ENCODE measurements around the gene ZDHHC14.

Gene ZDHHC14

DNA sequence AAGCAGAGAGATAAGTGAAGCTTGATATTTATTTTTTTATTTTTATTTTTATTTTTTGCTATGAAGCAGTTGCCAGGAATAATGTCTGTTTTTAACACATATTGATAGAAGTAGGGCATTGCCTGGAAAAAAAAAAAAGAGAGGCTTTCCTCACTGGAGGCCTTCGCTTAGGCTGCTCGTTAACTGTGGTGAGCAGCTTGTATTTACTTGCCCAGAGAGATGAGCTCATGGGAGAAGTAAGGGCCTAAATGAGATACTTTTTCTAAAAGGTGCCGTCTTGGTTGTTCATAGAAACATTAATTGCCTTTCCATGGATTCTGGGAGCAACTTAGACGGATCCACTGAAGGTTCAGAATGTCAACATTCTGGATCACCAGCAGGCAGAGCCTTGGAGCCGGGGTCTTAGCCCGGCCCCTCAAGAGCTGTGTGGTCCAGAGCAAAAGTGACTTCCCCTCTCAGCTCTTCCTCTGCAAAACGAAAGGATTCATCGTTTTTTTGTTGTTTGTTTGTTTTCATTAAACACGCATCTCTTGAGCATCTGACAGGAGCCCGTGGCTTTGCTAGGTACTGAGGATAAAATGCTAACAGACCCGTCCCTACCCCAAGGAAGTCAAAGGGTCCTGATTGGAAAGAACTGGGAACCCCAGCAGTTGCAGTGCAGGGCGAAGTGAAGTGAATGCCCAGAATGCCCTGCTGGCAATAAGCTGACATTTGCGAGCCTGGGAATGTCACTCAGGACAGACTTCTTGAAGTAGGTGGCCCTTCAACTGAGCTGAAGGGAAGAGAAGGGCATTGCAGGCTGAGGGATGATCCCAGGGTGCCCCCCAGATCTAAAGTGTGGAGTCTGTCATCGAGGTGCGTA is 138.5 kb downstream of the ZDHHC14 start:
- DNase-seq, result no peak

DNA sequence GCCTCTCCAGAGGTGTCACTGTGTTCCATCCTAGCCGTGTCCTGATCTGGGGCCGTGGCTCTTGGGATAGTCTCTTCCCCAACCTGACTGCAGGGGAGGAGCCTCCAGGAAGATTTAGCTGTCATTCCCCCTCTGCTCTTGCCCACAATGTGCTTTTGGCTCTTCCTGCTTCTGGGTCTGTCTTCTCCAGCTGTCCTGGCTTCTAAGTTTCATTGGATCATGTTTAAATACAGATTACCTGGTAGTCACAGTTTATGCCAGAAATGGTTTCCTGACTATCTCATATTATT is 139.1 kb downstream of the ZDHHC14 start:
- DNase-seq, result no peak

DNA sequence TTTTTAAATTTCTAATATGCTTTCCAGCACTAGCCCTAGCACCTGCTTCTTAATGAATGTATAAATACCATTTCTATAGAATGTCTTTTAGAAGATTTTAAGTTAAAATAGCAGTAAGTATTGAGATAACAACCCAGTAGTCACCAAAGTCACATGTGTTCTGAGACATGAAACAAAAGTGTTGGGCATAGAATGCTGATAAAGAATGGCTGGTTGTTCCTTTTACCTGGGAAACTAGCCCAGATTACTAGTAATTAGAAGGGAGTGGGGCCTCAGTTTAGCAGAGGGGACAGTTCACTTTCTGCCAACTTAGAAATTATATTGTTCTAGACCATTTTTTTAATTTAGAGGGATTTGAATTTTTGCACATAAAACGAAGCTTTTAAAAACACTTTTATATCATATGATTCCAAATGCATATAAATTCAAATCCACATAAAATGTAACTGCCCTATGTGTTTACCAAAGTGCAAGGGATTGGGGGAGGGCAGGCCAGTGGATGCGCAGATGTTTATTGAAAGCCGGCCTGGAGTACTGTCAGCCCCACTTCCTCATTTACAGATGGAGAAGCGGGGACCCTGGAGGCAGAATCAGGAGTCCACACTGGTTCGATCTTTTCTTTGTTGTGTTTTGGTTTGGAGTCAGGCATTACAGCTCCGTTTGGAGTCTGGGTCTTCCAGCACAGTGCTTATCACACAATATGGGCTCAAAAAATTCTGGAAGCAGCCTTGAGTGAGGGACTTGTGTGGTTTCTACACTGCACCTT is 139.8 kb downstream of the ZDHHC14 start:
- DNase-seq, result no peak

DNA sequence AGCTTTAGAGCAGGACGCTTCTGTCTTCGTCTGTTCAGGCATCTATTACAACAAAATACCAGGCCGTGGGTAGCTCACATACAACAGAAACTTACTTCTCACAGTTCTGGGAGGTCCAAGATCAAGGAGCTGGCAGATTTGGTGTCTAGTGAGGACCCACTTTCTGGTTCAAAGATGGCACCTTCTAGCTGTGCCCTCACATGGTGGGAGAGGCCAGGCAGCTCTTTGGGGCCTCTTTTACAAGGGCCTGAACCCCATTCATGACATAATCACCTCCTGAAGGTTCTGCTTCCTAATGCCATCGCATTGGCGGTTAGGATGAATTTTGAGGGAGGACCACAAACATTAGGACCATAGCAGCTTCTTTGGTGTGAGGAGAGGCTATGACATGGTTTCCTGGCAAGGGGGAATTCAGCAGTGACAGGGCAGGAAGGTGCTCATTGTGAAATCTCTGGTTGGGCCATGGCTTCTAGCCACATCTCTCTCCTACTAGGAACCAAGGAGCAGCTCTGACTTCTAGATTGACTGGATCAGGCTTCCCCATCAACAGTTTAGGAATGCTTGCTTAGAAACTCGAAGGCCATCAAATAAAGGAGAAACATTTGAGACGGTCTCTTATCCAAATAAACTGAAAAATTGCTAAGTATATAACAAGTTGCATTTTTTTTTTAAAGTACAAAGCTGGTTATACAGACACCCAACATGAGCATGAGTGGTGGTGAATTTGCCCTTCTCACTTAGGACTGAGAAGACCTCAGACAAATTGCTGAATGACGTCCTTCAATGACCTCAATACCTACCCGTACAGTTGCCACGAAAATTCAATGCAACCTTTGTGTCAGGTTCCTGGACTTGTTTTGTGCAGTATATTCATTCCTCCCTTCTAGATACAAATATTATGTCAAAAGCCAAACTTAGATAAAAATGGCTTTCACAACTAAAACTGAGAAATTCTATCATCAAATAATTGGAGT is 140.7 kb downstream of the ZDHHC14 start:
- DNase-seq, result no peak

DNA sequence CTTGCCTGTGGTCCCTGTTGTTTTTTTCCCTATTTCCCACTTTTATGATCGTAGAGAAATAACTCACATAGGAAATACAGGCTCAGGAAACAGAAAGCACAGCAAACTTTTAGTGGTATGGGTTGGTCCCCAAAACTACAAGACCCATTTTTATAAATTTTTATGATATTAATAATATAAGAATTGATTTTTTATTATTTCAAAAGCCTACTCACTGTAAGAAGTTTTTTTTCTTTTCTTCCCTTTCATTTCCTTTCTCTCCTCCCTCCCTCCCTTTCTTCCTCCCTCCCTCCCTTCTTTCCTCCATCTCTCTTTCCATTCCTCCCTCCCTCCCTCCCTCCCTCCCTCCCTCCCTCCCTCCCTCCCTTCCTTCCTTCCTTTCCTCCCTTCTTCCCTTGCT is 141.5 kb downstream of the ZDHHC14 start:
- no peak for DNase-seq

DNA sequence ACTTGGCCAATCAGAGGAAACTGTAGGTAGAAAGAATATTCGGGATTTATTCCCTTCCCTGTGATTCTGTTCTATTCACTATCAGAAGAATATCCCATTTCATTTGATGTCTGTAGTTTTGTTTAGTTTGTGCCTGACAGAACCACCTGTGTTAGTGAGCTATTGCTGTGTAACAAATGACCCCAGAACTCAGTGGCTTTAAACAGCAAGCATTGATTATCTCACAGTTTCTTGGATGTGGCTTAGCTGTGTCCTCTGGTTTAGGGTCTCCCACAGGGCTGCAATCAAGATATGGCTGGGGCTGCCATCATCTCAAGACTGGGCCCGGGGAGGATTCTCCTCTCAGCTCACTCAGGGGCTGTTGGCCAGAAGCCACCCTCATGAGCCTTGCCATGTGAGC is 143.7 kb downstream of the ZDHHC14 start:
- no peak for DNase-seq

DNA sequence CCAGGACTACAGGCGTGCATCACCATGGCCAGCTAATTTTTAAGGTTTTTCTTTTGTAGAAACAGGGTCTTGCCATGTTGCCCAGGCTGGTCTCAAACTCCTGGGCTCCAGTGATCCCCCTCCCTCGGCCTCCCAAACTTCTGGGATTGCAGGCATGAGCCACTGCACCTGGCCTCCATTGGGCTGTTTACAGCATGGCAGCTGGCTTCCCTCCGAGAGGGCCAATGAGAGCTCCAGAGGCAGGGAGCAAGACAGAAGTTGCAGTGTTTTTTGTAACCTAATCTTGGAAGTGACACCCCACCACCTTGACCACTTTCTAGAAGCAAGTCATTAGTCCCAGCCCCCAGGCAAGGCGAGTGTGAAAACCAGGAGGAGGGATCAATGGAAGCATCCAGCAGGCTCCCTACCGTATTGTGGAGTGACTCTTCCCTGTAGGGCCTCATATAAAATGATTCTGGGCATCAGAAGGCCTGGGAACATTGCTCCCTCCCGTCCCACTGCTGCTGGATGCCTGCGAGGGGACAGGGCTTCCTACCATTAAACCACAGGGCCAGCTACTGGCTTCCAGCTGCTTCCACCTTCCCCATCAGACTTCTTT is 144.4 kb downstream of the ZDHHC14 start:
- DNase-seq, result no peak

DNA sequence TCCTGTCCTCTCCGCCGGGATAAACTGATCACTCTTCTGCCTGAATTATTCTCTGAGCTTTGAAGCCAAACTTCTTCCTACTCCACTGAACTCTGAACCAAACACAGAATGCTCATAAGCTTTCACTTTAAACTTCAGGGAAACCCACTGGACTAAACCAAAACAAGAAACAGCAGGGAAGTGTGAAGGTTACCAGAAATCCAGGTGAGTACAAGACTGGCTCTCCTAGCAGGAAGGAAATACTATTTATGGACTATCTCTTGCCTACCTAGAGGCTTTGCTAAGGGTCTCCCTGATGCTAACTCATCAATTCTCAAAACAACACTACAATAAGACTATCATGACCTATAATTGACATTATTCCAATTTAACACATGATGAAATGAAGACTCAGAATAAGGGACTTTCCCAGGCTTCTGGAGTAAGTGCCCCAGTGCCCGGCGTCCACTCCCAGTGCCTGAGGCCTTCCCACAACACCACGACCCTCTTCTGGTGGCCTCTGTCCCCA is 145.0 kb downstream of the ZDHHC14 start:
- no peak for DNase-seq

DNA sequence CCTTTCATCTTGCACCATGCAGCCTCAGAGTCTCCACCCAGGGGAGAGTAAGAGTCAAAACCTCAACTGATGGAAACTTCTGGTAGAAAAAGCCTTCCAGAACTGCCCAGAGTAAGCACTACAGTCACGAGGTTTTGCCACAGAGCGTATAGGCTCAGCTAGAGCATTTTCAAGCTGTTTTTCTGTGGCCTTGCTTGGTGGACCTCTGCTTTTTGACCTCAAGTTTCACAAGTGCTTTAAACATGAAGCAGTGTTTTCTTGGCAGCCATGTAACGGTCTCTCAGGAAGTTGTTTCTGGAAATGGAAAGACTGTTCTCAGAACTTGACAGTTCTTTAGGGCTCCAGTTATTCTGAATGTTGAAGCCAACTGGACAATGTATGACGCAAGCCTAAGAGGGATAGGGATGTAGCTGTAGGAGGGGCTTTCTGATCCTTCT is 146.5 kb downstream of the ZDHHC14 start:
- DNase-seq, result no peak

DNA sequence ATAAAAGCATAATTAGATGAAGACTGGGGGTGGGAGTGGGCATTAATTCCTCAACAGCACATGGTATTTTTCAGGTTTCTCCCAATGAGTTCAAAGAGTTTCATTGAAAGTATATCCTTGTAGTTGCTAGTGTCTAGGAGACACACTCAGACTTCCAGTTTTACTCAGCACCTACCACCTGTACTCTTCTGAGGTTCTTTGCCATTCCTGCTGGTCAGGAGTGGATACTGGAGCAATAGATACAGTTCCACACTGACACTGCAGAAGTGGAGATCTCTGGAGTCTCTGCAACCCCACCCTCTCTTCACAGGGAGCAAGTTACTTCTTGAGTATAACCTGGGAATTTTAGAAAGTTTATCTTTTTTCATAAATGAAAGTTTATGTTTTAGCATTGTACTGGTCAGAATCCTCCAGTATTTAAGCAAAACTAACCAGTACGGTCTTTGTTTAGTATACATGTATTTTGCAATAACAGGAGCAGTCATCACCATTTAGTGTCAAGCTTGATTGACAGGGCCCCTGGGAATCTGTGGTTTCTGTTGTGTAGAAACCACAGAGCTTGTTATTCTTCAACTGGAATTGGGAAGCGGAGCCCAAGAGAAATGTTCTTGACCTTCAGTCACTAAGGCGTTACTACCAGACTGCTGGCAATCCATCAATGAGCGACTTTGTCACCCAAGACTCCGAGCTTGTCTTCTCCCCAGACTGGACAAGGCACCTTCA is 148.1 kb downstream of the ZDHHC14 start:
- no peak for DNase-seq

DNA sequence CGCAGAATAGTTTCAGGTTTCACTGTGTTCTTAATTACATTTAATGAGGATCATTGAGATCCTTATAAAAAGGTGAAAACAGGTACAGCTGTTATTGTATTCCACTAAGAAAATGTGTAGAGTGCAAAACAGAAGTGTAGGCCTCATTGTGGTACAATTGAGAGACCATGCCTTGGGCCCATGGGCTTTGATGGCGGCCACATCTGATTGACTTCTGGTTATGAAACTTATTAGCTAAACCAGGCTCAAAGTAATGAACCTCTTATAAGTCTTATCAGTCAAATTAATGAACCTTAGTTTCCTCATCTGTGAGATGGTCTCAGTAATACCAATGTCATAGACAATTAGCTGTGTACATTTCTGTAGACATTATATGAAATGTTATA is 148.7 kb downstream of the ZDHHC14 start:
- no peak for DNase-seq

DNA sequence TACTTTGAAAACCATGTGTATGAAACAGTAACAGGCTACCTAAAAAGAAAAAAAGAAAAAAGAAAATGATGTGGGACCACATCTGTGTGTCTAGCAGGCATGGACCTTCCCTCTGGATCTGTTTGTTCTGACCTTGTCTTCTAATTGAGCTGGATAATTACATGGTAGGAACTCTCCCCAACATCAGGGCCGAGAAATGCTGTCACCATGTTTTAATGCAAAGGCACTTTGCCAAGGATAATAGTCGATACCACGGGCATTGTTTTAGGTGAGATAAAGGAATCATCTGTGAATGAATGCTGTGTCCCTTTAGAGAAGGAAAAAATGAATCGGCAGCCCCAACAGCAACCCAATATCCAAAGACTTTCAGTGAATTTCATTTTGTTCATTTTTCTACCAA is 149.1 kb downstream of the ZDHHC14 start:
- no peak for DNase-seq

DNA sequence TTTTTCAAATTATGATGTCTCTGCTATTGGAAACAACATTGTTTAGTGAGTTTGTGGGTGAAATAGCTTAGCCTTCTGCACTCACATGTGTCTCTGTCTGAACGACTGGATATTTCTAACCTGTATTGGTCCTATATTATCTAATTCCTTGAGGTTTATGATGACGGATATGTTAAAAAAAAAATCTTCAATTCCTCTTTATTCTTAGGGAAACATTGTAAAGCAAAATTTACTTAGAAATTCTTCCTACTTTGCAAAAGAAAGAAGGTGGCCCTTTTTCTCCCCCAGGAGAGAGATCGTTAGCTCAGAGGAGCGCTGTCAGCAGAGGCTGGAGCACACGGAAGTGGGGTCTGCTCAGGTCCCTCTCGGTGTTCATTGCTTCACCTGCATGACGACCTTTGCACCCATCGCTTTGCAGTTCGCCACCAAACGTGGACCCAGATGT is 149.8 kb downstream of the ZDHHC14 start:
- no peak for DNase-seq

DNA sequence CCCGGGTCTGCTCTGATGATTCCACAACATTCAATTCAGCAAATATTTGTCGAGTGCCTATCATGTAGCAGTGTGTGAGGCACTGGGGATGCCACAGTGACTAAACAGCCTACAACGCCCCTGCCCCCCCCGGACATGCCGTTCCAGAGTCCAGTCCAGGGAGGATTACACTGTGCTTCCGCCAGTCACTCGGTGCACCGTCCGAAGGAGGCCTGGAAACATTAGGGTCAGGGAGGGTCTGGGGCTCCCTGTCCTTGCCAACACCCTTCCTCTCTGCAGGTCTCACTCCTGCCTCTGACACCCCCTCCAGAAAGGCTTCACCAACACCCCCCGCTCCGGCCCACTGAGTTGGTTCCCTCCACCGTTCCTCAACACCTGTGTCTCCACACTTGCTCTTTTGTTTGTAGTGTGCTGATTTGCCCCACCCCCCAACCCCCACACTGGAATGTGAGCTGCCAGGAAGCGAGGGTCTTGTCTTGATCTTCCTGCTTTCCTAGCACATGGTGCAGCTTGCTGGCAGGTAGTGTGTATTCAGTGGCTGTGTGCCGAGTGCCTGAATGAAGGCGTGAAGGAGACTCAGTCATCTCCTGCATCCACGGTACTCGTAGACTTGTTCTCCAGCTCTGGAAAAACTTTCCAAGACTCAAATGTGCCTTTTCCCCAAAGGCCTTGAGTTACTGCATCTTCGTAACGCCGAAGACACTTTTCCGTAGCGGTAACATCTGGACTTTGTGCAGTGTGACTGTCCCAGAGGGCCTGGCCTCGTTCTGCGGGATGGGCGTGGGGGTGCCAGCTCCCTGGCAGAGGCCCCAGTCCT is 150.4 kb downstream of the ZDHHC14 start:
- no peak for DNase-seq

DNA sequence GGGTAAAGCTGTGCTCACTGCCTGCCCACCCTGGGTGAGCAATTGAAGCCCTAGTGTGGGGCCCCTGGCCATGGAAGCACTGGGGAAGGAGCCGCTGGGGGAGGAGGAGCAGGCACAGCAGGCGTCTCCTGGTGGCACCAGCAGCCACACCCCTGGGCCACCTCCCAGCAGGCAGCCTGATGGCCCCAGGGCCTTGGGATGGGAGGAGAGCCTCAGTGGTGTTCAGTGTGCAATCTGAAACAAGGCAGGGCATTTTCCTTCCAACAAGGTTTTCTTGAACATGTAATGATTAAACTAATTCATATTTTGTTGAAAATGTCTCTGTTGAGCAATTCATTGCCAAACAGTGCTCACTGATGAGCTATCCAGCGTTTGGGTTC is 151.0 kb downstream of the ZDHHC14 start:
- no peak for DNase-seq

DNA sequence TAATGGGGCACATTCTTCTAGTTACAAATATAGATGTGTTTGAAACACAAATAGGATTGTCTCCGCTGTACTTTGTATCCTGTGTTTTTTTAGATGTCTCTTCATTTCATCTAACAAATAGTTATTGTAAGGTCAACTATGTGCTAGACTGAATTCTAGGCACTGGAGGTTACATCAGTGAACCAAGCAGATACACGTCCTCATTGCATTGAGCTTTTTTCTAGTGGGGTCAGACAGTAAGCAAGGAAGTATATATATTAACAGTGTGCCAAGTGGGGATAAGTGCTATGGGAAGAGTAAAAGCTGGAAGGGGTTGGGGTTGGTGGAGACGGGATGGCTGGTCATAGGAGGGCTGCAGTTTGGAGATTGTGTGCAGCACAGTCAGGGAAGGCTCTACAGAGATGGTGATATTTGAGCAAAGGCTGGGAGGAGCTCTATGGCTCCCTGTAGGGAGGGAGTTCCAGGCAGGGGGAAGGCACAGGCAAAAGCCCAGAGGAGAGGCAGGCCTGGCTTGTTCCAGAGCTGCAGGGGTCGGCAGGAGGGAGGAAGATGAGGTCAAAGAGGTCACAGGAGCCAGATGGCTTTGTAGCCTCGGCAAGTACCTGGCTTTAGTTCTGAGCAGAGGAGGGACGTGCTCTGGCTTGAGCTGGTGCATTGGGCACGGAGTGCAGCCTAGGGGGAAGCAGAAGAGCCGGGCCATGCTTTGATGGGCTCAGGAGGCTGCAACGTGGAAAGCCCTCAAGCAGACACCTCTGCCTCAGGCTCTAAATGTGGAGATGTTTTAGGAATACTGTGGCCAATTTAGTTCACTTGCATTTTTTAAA is 152.3 kb downstream of the ZDHHC14 start:
- DNase-seq, result no peak

DNA sequence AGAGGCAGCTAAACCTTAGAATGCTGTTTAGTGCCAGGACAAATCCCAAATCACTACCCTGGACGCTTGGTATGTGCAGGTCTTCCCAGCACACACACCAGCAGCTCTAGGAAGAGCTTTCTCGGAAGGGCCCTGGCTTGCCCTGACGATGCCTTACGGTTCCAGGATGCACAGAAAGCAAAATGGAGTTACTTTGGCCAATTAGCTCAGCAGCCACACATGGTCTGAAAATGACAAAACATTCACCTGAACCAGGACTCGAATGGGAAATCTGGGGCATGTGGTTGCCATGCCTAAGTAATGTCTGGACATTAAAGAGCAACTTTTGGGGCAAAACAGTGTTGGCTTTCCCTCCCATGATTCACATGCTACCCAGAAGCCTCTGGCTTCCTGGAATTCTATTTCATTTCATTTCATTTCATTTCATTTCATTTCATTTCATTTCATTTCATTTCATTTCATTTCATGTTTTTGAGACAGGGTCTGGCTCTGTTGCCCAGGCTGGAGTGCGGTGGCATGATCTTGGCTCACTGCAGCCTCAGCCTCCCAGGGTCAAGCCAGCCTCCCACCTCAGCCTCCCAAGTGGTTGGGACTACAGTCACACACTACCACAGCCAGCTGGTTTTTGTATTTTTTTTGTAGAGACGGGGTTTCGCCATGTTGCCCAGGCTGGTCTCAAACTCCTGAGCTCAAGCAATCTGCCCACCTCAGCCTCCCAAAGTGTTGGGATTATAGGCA is 153.3 kb downstream of the ZDHHC14 start:
- DNase-seq, result no peak

DNA sequence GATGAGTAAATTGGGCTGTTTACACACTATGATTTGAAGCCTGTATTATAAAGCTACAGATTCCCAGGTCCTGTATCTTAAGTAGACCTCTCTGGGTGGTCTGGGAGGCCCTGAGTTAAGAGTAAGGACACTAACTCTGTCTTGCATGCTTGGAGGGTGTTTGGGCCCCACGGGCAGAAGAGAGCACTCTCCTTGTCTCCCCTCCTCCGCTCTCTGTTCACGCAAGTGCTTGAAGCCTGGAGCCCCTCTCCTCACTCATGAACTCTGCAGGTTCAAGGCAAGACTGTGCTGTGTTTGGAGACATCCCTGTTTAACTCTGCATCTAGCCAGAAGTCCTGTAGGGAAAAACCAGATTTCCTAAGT is 154.0 kb downstream of the ZDHHC14 start:
- DNase-seq, result no peak
